RWPE2 (cell line): Measurements from ENCODE around the gene STAT5A.

Experiments
- ATAC-seq: fragments of 200-7000 bp; cut with Tn5 transposase; 3 replicates; pipeline ENCODE4 v1.9.1; 2021; ENCODE audit warnings: low read depth
- DNase-seq: peaks from one replicate; pipeline ENCODE4 v3.0.0-alpha.2; 2020; ENCODE audit warnings: low spot score
- H3K27ac ChIP-seq: fragments of 450-650 bp; 2 replicates; pipeline ENCODE4 v1.5.1; 2017; ENCODE audit warnings: mild to moderate bottlenecking; ENCODE audit not compliant: poor library complexity, severe bottlenecking
- H3K27me3 ChIP-seq: fragments of 250-450 bp; sonication (Bioruptor Pico); 2 replicates; pipeline ENCODE4 v1.5.1; 2021; ENCODE audit warnings: mild to moderate bottlenecking, moderate library complexity; ENCODE audit not compliant: insufficient read depth, poor library complexity, severe bottlenecking
- H3K36me3 ChIP-seq: fragments of 250-450 bp; sonication (Bioruptor Pico); 2 replicates; pipeline ENCODE4 v1.5.1; 2020; ENCODE audit warnings: low read depth, mild to moderate bottlenecking, moderate library complexity
- H3K4me1 ChIP-seq: fragments of 250-450 bp; sonication (Bioruptor Pico); 2 replicates; pipeline ENCODE4 v1.5.1; 2021; ENCODE audit warnings: mild to moderate bottlenecking, moderate library complexity; ENCODE audit not compliant: insufficient read depth, poor library complexity, severe bottlenecking
- H3K4me3 ChIP-seq: fragments of 250-450 bp; sonication (Bioruptor Pico); 2 replicates; pipeline ENCODE4 v1.5.1; 2021; ENCODE audit warnings: mild to moderate bottlenecking, moderate library complexity; ENCODE audit not compliant: severe bottlenecking
- H3K9me3 ChIP-seq: fragments of 250-450 bp; sonication (Bioruptor Pico); 2 replicates; pipeline ENCODE4 v1.5.1; 2021; ENCODE audit warnings: mild to moderate bottlenecking, moderate library complexity; ENCODE audit not compliant: severe bottlenecking
- CTCF ChIP-seq: fragments of 450-650 bp; IDR thresholded peaks from one replicate; pipeline ENCODE4 v1.5.1; 2017; ENCODE audit warnings: mild to moderate bottlenecking, moderate library complexity; ENCODE audit not compliant: poor library complexity, severe bottlenecking

STAT5A gene

GRCh38 chr17:42246515-42246914 is 41.8 kb upstream of the STAT5A start:
- Histone ChIP-seq H3K27ac (no peak overlapping the region), H3K36me3 (no peaks in the 10 kb centered on the region), H3K27me3 (no peaks in the 10 kb centered on the region), H3K4me1 (no peaks in the 10 kb centered on the region), H3K4me3 (no peak overlapping the region), H3K9me3 (no peaks in the 10 kb centered on the region)
- no peak for DNase-seq
- TF ChIP-seq CTCF: no peak
- ATAC-seq: no peak

- H3K9me3 ChIP-seq: no peaks in the 10 kb centered on the region
- no peaks in the 10 kb centered on the region for H3K36me3 ChIP-seq
- H3K27me3 ChIP-seq: no peaks in the 10 kb centered on the region
- ATAC-seq (peak; percentile 52), DNase-seq (no peak)
- no peak overlapping the region for H3K4me3 ChIP-seq
- peaks cover 8% of the 10 kb centered on the region for H3K4me1 ChIP-seq
- TF ChIP-seq CTCF: no peak
- H3K27ac ChIP-seq: no peak overlapping the region
Observed at GRCh38 chr17:42247734-42248133, 40.6 kb upstream of the STAT5A start.

GRCh38 chr17:42248351-42249179 is 39.7 kb upstream of the STAT5A start:
- Histone ChIP-seq H3K27me3 (no peaks in the 10 kb centered on the region), H3K4me3 (no peak overlapping the region), H3K9me3 (no peaks in the 10 kb centered on the region), H3K36me3 (no peaks in the 10 kb centered on the region), H3K4me1 (peaks cover 11% of the 10 kb centered on the region), H3K27ac (no peak overlapping the region)
- TF ChIP-seq CTCF: no peak
- no peak for ATAC-seq
- no peak for DNase-seq

- ATAC-seq (no peak), DNase-seq (no peak)
- Histone ChIP-seq H3K4me1 (peaks cover 11% of the 10 kb centered on the region), H3K9me3 (no peaks in the 10 kb centered on the region), H3K36me3 (no peaks in the 10 kb centered on the region), H3K27me3 (no peaks in the 10 kb centered on the region), H3K4me3 (no peak overlapping the region), H3K27ac (no peak overlapping the region)
- no peak for TF ChIP-seq CTCF
Observed at GRCh38 chr17:42249681-42250446, 38.4 kb upstream of the STAT5A start.
